NCI-H2196 (cell line): ENCODE data around the gene CHD6.

ENCODE experiments used
- DNase-seq: peaks from one replicate; lab custom pipeline; 2025; ENCODE audit not compliant: unreplicated experiment; lab: John Stamatoyannopoulos, UW

Gene CHD6

DNA sequence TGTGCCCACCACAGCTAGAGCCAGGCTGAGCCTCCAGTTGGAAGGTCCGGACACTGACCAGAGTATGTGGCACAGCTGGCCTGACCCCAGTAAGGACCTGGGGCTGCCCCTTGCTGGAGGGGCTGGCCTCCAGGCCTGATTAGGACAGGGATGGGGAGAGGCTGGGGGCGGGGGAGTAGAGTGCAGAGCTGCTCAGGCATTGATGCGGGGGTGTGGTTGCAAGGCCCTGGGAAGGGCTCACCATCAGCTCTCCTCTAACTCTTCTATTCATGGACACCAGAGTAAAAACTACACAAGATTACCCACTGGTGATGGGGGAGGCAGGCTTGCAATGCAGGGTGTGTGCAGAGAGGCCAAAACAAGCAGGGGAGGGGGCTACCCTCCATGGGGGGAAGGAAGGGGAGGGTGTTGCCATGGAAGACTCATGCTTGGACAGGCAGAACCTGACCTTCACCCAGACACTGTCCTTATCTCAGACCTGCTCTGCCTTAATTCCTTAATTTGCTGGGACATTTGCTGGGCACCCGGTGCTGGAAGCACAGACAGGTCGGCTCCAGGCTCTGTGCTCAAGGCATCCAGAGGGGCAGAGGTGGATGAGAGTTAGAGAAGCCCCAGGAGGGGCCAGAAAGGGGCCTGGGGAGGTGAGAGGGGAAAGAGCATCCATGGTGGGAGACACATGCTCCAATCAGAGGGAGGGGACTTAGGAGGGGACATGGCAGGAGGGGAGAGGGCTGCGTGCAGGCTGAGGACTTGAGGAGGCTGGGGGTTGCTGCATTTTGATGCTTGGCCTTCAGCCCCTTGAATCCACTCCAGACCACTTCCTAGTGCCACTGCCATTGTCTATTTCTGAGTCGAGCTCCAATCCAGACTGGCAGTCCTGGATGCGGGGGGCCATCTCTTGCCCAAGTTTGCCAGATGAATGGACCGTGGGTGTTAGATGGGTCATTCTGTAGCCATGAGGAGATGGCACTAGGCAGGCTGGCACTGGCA, 244.0 kb downstream of the CHD6 start:
- no peak for DNase-seq

DNA sequence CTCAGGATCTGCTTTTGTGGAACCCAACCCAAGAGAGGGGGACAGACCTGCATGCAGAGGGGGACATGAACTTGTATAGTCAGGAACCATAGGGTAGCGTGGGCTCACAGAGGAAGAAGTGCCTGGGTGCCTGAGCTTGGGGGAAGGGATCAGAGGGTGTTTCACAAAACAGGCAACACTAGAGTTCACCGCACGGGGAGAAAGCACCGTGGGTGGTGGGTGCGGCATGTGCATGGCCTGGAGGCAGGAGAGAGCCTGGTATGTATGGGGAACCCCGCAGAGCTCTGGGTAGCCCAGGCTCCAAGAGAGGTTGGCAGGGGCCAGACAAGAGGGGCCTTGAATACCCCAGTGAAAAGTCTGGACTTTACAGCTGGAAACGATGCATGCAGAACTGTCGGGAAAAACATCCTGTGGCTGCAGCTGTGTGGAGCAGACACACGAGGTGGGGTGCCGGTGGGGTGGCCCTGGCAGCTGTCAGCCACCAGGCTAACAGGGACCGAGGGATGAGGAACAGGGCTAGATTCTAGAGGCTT, 244.9 kb downstream of the CHD6 start:
- no peak for DNase-seq

DNA sequence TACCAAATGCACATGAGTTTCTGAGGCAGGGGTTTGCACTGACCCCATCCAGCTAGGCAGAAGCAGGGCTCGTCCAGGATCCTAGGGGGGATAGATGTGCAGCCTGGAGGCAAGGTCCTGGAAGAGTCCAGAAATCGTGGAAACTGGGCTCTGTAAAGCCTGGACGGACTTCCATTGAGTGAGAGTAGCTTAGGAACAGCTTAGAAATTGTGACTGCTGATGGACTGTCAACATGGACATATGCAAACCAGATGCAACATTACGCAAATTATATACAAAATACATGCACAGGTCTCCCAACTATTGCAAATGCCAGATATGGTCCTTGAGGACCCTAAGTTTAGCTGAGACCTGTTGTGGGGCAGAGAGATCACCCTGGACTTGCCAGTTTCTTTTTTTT, 246.8 kb downstream of the CHD6 start:
- DNase-seq: no peak

DNA sequence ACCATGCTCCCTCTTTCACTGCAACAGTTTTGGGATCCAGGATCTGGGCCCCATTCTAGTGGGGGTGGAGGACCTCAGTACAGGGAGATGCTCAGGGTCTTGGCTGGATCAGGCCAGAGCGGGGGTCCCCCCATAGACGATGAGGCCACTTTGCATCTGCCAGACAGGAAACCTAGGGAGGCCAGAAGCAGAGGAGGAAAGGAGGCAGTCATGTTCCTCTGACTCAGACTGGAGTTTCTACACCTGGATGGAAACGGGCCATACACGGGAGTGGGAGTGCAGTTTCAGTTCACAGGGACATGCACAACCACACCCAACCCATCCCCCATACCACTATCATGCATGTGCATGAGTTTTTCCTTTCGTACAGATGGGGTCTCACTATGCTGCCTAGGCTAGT, 248.0 kb downstream of the CHD6 start:
- no peak for DNase-seq

DNA sequence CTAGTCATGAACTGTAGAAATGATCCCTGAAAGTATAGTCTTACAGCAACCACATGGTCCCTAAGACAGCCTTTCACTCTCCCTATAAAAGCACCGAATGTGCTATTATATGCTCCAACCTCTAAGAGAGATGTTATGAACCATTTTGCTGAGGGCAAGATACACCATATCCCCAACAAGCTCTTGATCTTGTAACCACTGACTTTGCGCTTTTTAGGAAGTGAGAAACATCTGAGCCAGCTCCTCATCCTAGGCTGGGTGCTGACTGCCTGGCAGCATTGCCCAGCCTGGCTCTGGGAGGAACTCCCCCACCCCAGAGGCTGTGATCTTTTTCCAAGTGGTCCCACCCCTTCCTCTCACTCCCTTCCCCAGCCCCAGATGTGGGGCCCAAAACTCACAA, 248.5 kb downstream of the CHD6 start:
- no peak for DNase-seq

DNA sequence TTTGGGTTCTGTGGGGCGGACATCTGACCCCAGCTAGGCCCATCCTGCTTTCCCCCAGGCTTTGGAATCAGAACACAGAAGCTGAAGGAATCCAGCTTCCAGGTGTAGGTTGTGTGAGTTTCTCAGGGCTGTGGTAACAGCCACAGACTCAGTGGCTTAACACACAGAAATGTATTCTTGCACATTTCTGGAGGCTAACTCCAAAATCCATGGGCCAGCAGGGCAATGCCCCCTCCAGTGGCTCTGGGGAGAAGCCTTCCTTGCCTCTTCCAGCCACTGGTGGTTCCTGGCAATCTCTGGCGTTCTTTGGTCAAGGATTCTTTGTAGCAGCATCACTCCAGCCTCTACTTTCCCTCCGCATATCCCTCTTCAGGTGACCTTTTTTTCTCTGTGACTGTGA, 250.2 kb downstream of the CHD6 start:
- DNase-seq: no peak

DNA sequence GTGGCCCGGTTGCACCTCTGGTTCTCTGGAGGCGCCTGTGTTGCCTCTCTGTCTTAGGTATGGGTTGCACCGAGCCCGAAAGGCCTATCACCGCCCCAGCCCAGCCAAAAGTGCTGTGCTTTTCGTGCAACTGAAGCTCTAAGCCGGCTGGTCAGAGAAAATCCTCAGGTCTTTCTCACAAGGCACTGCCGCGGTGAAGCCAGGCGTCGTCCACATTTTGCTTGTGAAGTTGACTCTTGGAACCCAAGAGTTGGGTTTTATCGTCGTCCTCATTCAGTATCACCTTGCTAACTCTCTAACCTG, 250.8 kb downstream of the CHD6 start:
- no peak for DNase-seq

DNA sequence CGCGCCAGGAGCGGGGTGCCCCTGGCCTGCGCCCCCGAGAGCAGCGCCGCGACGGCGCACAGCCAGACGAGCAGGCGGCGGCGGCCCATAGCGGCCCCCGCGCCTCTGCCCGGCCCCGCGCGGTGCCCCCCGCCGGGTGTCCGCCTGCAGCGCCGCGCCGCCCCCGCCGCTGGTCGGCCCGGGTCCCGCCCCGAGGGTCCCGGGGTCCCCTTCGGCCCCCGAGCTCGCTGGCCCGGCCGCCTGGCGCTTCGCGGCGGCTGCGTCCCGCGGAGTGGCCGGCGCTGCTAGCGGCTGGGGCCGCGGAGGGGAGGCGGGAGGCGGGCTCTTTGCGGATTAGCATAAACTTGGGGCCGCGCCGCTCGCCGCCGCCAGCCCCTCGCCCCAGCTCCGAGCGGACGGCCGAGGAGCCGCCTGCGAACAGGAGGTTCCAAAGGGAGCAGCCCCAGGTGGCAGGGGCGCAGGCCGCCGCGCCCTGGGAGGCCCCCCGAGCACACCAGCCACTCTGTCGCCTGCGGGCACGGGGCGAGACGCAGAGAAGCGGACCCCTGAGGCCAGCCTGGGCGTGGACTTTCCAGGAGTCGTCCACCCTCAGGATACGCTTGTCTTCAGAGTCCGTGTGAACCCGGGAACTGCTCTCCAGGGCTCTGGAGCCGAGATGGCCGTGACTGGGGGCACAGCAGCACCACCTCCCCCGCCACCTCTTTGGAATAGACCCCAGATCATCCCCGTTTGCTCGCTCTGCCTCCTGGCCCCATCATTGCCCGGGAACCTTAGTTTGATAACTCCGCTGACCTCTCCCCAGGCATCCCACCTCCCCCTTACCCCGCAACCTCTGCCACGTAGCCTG, 251.4 kb downstream of the CHD6 start, which contains the start of gene EMILIN3:
TSS of gene EMILIN3 (minus strand) at position 273 of the 847 bp plus-strand sequence. CDS start at position 89, 184 bp downstream.
- peak; percentile 7 for DNase-seq

DNA sequence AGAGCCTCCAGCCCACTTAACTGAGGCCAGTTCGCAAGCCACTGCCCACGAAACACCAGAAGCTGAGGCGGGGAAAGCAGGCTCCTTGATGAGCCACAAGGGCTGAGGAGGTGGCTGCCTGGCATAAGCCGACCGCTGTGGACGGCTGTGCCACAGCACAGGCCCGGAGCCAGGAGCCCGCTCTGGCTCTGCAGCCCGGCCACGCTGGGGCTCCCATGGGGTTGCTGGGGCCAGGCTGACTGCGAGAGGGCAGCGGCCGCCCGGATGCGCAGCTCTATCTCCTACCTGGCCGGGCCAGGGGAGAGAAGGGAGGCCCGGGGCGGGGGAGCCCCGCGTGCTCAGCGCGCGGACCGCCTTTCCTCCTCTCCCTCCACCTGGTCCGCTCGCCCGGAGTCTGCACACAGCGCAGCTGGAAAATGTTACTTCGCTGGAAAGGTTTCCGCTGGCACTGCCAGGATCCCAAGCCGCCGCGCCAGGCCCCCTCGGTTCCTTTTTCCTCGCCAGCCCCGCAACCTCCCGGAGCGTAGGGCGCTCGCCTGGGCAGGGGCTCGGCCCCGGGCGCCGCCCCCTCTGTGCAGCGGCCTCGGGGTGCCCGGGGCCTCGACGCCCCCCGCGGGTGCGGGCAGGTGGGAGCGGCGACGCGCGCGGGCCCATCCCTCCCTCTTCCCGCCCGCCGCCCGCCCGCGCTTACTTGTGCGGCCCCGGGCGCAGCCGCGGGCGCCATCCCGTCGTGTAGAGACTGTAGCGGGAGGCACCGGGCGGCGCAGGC, 252.2 kb downstream of the CHD6 start:
- no peak for DNase-seq

DNA sequence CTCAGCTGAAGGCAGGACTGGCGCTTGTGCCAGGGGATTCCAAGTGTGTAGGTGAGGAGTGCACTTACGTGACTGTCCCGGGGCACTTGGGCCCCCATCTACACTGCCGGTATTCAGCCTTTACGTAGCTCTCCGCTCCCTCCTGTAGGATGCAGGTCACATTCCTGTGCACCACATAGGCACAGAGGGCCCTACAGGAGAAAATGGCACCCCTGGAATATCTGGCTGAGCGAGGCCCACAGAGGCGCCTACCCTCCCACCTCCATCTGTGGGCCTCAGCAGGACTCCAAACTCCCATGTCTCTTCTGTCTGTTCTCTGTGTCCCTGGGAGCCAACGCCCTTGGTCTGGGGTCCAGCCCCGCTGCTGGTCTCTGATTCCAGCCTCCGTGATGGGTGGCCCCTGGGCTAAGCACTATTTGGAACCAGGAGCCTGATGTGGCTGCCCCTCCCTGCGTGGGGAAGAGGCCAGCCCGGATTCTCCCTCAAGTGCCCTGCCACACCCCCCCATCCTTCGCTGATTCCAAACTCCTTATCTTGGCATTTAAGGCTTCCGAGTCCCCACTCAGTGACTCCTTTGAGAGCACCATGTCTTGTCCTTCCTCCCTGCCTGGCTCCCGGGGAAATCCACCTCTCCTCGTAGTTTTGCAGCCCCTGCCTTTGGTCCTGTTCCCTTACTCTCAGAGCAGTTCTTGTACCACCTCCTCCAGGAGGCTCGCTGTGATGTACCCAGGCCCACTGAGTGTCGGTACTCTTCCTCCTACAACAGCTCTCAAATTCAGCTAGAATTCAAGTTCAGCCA, 253.0 kb downstream of the CHD6 start:
- DNase-seq: no peak

DNA sequence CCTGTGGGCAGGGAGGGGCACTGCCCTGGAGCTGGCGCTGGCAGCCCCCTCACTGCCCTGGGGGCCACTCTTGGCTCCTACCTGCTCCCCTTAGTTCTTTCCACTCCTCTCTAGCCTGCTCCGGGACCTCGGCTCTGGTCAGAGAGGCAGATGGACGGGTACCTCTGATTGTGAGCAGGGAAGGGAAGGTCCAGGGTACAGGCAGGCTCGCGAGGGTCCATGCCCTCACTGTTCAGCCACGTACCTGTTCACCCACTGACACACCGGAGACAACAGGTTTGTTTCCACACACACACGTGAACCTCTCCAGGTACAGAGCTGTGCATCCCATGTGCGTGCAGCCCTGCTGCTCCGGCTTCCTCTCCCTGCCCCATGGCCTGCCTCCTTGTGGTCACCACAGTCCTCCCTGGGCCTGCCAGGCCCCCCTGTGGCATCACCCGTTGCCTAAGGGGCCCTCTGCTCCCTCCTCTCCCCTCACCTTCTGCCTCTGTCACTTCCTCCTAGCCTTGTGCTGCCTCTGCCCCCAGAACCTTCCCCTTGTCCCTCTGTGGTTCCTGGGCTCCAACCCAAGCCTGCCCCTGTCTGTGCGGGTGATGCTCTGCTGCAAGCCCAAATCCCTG, 253.8 kb downstream of the CHD6 start:
- DNase-seq: no peak

DNA sequence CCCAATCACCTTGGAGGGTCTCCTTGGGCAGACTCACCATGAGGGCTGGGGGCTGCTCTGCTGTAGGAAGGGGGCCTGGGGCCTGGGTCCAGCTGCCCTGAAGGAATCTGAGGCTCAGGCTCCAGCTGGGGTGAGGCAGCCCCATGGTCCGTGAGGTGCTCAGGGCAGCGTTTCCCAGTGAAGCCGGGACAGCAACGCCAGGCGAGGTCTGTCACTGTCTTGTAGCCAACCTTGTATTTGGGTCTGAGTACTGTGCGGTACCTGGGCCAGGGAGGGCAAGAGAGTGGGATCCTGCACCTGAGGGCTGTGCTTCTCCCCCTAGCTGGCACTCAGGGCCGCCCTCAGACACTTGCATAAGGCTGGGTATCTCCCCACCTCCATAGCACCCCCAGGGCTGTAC, 254.6 kb downstream of the CHD6 start:
- DNase-seq: no peak

DNA sequence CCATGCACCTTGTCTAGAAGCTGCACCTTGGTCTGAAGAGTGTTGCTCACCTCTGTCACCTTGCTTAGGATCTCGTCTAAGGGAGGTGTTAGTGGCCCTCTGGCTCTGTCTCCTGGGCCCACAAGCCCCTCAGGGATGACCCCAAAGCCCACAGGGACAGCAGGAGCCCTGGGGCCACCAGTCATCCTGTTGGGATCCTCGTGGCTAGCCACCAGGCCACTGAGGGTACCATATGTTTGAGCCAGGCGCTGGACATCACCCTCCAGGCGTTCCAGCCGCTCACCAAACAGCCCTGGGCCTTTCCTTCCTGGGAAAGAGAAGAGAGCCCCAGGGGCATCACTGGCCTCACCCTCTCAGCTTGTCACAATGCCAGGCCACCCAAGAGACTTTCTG, 255.4 kb downstream of the CHD6 start:
- DNase-seq: no peak

DNA sequence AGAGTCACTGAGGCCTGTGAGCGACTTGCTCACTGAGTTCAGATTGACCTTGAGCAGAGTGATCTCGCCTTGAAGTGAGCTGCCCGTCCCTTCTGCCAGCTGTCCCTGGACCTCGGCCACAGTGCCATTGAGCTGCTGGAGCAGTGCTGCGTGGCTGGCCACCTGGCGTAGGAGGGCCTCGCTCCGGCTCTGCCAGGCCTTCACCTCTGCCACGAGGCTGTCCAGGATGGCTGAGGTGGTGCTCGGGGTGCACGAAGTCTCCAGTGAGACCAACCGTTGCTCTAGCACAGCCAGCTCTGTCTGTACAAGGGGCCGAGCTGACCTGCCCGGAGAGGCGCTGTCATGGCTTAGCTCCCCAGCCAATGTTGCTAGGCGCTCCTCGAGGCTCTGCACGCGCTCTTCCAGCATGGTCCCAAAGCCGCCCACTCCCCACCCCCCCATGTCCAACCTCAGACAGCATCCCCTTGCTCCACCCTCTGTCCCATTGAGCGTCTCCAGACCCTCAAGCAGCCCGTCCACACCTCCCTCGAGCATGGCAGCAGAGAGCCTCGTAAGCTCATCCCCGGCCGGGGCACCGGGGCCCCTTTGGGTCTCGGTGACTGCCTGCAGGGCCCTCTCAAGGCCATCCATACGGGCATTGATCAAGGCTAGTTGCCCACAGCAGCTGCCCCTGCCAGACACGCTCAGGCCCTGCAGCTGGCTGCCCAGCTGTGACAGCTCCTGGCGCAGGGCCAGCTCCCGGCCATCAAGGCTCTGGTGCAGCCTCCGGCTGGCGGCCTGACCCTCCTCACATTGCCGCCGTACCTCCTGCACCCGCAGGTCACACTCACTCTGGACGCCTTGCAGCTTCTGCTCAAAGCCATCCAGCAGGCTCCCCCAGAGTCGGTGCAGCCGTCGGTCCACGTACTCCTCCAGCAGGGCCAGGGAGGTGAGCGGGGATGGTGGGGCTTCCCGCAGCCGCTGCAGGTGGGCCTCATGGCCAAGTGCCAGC, 256.1 kb downstream of the CHD6 start:
- DNase-seq: peak; percentile 9

DNA sequence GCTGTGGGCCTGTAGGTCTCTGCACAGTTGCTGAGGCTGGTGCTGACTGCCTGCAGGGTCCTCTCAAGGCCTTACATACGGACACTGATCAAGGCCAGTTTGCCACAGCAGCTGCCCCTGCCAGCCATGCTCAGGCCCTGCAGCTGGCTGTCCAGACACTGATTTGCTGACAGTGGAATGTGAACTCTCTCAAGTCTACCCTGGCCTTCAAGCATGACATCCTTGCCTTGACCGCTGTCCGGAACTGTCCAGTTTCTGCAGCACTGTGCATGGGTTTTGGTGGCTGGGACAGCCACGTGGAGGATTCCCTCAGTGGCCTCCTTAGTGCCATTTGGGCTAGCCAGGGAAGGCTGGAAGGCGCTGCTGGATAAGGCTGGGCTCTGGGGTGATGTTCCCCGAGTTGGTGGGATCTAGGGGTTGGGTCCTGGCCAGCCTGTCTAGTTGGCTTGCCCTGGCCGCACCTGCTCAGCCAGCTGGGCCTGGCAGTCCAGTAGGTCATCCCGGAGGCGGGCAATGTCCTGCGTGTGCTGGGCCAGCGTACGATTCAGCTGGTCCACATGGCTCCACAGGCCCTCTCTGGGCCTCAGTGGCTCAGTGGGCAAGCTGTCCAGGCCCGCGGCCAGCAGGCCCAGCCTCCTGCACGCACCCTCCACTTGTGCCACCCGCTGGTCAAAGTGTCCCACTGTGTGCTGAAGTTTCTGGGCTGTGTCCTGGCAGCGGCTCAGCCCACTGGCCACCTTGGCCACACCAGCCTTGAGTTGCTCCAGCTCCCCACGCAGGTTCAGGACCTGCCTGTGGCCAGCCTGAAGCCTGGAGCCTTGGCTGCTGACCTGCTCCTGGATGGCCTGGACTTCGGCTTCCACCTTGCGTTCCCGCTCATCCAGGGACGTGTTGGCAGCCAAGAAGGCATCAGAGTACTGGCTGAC, 257.1 kb downstream of the CHD6 start:
- DNase-seq: no peak

DNA sequence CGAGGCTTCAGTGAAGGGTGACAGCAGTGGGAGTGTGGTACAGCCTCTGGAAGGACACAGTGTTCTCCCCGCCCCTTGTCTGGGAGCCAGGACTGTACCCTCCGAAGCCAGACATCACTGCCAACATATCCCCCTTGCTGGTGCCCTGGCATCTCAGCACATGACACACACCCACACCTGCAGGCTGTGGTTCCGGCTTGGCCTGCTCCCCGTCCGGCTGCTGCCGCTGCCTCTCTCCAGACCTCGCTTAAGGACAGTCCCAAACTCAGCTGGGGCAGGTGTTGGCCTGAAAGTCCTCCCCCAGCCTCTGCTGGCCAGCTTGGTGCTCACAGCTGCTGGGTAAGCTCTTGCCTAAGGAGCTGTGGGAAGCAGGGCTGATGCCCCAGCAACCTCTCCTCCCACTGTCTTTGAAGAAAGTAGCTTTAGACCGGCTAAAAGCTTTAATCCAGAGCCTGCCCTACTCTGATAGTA, 258.6 kb downstream of the CHD6 start:
- no peak for DNase-seq

DNA sequence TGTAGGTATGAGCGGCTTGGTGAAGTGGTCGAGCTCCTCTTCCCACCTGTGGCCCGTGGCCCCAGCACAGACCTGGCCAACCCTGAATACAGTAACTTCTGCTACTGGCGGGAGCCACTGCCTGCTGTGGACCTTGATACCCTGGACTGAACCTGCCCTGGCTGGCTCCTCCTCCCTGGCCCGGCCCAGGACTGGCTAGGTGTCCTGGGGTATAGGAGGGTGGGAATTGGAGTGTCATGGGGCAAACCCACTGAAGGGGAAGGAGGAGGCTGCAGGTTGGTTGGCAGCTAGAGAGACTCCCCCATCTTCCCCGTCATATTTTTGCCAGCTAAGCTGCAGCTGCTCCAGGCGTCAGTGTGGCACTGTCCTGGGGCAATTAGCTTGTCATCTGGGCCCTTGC, 259.5 kb downstream of the CHD6 start:
- no peak for DNase-seq
